ENCODE measurements around the gene BRD1.

DNA sequence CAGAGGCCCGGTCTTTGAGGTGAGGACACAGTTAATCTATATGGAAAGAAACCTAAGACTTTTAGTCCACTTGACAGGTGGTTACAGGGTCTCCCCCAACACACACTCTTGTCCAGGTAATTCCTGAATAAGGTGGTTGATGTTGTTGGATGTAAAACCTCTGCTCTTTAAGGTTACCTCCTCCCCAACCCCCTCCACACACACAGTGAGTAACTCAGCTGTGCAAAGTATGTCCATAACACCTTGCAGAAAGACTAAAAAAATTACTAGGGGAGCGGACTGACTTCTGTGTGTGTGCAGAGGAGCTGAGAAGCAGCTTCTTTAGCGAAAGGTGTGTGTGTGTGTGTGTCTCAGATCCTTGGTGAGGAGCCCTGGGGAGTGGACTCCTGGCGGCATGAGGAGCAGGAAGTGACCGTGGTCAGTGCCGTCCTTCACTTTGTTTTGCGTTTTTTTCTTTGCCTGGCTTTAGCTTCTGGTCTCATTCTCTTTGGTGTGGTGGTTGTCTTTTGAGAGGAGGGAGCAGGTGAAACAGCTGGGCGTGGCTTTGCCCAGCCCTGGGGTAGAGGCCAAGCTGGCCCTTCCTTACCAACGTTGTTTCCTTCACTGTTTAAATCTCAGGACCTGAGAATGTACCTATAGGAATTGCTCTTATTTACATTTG, 27.7 kb upstream of the BRD1 start:
- no peak for TF ChIP-seq SMC3 (conservative IDR thresholded peaks at IDR 0.05; ENCODE audit: poor library complexity)
- TF ChIP-seq EZH2 (IDR thresholded peaks at IDR 0.05; ENCODE audit: borderline replicate concordance, insufficient read depth, low read length, poor library complexity, severe bottlenecking) = no peak
- TF ChIP-seq, protein P1, sequence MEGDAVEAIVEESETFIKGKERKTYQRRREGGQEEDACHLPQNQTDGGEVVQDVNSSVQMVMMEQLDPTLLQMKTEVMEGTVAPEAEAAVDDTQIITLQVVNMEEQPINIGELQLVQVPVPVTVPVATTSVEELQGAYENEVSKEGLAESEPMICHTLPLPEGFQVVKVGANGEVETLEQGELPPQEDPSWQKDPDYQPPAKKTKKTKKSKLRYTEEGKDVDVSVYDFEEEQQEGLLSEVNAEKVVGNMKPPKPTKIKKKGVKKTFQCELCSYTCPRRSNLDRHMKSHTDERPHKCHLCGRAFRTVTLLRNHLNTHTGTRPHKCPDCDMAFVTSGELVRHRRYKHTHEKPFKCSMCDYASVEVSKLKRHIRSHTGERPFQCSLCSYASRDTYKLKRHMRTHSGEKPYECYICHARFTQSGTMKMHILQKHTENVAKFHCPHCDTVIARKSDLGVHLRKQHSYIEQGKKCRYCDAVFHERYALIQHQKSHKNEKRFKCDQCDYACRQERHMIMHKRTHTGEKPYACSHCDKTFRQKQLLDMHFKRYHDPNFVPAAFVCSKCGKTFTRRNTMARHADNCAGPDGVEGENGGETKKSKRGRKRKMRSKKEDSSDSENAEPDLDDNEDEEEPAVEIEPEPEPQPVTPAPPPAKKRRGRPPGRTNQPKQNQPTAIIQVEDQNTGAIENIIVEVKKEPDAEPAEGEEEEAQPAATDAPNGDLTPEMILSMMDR (IDR thresholded peaks at IDR 0.05; ENCODE audit: poor library complexity, severe bottlenecking) = no peak
- no peak for TF ChIP-seq EP300 (conservative IDR thresholded peaks at IDR 0.05; ENCODE audit: poor library complexity, severe bottlenecking)
- TF ChIP-seq TAF1 (IDR thresholded peaks at IDR 0.05; ENCODE audit: low read depth) = no peak
- TF ChIP-seq, protein P2, sequence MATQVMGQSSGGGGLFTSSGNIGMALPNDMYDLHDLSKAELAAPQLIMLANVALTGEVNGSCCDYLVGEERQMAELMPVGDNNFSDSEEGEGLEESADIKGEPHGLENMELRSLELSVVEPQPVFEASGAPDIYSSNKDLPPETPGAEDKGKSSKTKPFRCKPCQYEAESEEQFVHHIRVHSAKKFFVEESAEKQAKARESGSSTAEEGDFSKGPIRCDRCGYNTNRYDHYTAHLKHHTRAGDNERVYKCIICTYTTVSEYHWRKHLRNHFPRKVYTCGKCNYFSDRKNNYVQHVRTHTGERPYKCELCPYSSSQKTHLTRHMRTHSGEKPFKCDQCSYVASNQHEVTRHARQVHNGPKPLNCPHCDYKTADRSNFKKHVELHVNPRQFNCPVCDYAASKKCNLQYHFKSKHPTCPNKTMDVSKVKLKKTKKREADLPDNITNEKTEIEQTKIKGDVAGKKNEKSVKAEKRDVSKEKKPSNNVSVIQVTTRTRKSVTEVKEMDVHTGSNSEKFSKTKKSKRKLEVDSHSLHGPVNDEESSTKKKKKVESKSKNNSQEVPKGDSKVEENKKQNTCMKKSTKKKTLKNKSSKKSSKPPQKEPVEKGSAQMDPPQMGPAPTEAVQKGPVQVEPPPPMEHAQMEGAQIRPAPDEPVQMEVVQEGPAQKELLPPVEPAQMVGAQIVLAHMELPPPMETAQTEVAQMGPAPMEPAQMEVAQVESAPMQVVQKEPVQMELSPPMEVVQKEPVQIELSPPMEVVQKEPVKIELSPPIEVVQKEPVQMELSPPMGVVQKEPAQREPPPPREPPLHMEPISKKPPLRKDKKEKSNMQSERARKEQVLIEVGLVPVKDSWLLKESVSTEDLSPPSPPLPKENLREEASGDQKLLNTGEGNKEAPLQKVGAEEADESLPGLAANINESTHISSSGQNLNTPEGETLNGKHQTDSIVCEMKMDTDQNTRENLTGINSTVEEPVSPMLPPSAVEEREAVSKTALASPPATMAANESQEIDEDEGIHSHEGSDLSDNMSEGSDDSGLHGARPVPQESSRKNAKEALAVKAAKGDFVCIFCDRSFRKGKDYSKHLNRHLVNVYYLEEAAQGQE (IDR thresholded peaks at IDR 0.05; ENCODE audit: borderline replicate concordance) = no peak
- no peak for TF ChIP-seq MXI1 (conservative IDR thresholded peaks at IDR 0.05; ENCODE audit: poor library complexity, severe bottlenecking)
- no peak for TF ChIP-seq POLR2AphosphoS5 (IDR thresholded peaks at IDR 0.05)

All from neural cell (in vitro differentiated cells).